Heart left ventricle (tissue), 13 donors: ENCODE data around the gene MED12L.

ENCODE experiments used
- CTCF ChIP-seq, 12 donors: fragments of 200-600 bp; sonication (generic) in 4 of 12; IDR thresholded peaks; one replicate each; pipeline versions ENCODE4 v1.5.0 to v1.8.0; 2018 to 2022; ENCODE audit warnings: antibody characterized with exemption in 12 of 12, mild to moderate bottlenecking in 5 of 12
- POLR2A ChIP-seq, 2 donors: fragments of 450-650 bp; IDR thresholded peaks; one replicate each; pipeline ENCODE4 v1.6.1; 2017; ENCODE audit warnings: antibody characterized with exemption in 2 of 2, mild to moderate bottlenecking in 2 of 2, moderate library complexity in 2 of 2
- donor health status: ischemic (EF 13 %, LVEDD 7.1; RV severe dilation, severe dysfunction).
- donor health status: DM: no; HTN: yes; CAD: no.
- donor health status: DM: no; HTN: no; CAD: no.
- donor health status: ischemic (EF 25% LVEDD 6.9; RV normal size, moderate dysfunction).
- donor health status: ischemic (EF 25% LVEDD 5.7; RV mildly dilated, moderate dysfunction).
- donor health status: ischemic (EF 35%, LVEDD 5.7; RV mildly dilated, moderate dysfunction).
- donor health status: nonischemic (EF 11% LVEDD 7.7; RV severe dilation, severe dysfunction).
- donor health status: DM: yes; HTN: yes; CAD: no.
- donor health status: PGD.
- donor health status: ischemic (EF 29% LVEDD 5.4; RV normal size, mild dysfunction).
- donor health status: nonischemic (EF 23%, LVEDD 6.1; RV moderate dilation, normal function).

GRCh38 chr3:151347432-151347831 is 262.0 kb downstream of the MED12L start:
- no peak for TF ChIP-seq CTCF (IDR thresholded peaks at IDR 0.05)
- TF ChIP-seq POLR2A (IDR thresholded peaks at IDR 0.05): no peak
